Hematopoietic multipotent progenitor cell (in vitro differentiated cells): ENCODE data around the gene KRTAP4-16. TPM values are rescaled to one million over a fixed set of nuclear protein-coding genes. Genes with fewer than 3 reads are reported as not detected.
"Not testable (repeated sequence)": the region's sequence is repeated elsewhere in the genome, so short reads cannot be mapped to it uniquely, and the experiment has no call there.

ENCODE experiments used
- DNase-seq, 3 donors: peaks; one replicate each; pipeline ENCODE4 v3.0.0-alpha.2; 2011 to 2015; ENCODE audit warnings: low read depth in 2 of 3, low spot score in 2 of 3
- total RNA-seq: library from RNA; depleted of rRNA; stranded (reverse); fragments of >200 nt; gene quantifications from one replicate; pipeline ENCODE4 v1.2.3, GENCODE V29; 2012

KRTAP4-16 gene
- total RNA-seq, 1 donor, result not detected

DNA sequence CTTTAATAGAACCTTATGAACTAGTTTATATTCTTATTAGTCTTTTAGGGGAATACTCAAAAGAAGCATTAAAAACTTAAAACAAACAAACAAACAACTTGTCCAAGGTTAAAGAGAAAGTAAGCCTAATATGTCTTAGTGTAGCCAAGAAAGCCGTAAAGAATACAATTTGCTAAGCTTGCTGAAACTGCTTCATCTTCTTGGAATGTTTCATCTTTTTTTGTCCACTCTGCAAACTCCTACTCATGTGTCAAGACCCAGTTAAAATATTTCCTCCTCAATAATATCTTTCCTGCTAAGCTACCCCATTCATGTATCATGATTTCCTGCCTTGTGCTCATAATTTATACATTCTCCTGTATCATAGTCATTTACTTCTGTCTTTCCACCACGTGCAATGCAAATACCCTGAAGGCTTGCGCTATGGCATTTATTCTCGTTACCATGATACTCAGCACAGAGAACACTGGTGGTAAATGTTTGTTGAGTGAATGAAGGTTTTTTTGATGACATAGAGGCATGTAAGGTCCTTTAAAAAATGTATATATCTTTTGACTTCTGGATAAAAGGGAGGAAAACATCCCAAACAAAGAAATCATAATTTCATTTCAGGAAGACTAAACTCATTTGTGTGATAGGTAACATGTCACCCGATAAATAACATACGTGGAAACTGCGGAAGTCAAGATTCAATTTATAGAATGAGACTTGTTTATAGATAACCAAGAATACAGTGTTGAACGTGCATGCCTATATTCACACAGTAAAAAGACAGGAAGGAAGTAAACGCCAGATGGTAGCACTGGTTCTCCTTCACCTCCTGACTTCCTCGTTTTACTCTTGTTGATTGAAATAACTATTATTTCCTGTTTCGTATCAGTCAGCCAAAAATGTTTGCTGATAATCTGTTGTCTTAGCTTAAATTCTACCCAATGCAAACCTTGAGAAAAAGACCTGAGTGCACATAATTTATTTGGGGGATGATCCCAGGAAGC lies 18.0 kb upstream of the KRTAP4-16 start:
- peak in 2 of 3 donors; percentile 27 to 75 for DNase-seq

DNA sequence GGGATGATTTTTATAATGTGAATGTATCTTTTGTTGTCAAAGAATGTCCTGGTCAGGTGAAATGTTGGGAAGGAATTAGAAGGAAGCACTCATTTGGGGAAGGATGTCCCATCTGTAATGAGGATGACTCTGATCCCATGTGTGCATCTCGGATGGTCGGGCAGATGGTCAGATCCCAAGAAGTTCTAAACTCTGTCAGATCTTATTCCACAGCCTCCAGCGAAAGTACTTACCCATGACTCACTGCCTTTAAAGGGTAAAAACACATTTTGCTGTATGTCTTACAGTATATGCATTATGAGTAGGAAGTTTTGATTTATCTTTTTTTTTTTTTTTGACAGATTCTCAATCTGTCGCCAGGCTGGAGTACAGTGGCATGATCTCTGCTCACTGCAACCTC lies 16.7 kb upstream of the KRTAP4-16 start:
- DNase-seq, result no peak

DNA sequence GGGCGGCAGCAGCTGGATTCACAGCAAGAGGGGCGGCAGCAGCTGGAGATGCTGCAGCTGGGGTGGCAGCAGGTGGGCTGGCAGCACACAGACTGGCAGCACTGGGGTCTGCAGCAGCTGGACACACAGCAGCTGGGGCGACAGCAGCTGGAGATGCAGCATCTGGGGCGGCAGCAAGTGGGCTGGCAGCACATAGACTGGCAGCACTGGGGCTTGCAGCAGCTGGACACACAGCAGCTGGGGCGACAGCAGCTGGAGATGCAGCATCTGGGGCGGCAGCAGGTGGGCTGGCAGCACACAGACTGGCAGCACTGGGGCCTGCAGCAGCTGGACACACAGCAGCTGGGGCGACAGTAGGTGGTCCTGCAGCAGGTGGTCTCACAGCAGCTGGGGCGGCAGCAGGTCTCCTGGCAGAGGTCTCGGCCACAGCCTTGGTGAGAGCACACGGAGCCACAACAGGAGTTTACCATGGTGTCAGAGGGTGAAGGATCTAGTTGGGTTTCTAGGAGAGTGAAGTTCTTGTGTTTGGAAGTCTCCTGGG lies 15.9 kb upstream of the KRTAP4-16 start, which contains the start of gene KRTAP4-11:
Gene KRTAP4-11 (minus strand): TSS at position 528 of the 541 bp plus-strand sequence. CDS start 58 bp downstream, at position 470.
- not testable (repeated sequence) for DNase-seq

DNA sequence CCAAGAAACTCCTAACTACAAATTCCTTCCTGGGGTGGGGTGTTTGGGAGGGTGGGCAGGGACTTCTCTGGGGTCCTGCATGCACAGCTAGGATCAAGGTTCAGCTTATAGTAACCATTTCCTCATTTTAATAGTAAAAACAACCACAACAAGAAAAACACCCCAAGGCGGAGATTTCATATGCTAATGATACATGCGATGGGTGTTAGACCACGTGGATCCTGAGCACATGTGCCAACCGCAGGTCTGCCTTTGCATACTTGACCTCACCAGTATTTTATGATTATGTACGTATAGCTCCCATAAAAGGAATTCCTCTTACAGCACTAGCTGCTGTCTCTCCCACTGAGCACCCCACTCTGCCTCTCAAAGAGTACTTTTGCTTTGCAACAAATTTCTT lies 14.3 kb upstream of the KRTAP4-16 start:
- peak in 1 of 3 donors; percentile 28 for DNase-seq

DNA sequence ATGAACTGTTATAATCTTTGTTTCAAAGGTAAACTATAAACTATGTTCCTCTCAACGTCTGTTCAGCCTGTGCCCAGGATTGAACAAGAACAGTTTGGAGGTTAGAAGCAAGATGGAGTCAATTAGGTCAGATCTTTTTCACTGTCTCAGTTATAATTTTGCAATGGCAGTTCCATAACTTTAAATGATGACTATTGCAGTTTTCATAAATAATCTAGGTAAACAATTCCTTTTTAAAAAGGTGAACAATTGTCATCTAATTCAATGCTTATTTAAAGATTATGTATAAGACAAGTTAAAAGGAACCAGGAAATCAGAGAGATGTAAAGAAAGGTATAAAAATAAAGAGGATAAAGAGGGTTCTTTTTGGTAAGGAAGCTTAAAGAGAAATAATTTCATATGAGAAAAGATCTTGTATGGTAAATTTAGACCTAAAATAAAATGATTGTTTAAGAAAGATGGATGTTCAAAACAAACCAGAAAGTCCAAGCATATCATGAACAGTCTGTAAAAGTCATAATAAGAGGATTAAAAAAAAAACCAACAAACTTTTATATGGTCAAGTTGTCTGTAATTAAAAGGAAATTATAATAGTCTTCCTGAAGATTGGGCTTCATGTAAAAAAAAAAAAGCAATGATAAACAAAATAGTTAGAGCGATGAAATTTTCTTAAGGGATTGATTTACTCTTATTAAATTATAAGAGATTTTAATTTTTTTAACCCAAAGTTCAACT lies 9.3 kb upstream of the KRTAP4-16 start:
- DNase-seq, result no peak

DNA sequence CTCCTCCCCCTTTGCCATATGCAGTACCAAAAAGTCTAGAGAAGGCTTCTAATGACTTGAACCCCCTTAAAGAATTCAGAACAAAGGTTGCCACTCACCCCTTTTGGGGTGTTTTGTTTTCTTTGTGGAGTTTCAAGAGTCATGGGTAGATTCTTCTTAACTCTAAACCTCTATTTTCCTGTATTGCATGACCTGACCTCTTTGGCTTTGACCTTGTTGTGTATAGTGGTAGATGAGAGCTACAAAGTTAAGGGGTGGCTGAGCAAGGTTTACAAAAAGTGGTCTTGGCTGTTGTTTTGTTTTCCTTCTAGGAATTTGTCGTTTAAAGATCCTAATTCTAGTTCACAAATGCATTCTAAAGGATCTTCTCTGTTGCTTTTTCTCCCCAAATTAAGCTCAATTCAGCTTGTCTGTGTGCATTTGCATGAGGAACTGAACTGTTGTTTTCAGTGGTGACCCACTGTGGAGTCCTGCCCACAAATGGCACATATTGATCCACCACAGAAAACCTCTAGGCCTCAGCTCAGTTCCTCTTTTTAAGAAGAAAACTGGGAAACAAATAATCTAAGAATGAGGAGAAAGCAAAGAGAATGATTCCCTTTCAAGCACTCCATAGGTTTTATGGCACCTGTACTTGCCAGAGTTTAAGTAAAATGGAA lies 6.8 kb upstream of the KRTAP4-16 start:
- DNase-seq, result not testable (repeated sequence)

DNA sequence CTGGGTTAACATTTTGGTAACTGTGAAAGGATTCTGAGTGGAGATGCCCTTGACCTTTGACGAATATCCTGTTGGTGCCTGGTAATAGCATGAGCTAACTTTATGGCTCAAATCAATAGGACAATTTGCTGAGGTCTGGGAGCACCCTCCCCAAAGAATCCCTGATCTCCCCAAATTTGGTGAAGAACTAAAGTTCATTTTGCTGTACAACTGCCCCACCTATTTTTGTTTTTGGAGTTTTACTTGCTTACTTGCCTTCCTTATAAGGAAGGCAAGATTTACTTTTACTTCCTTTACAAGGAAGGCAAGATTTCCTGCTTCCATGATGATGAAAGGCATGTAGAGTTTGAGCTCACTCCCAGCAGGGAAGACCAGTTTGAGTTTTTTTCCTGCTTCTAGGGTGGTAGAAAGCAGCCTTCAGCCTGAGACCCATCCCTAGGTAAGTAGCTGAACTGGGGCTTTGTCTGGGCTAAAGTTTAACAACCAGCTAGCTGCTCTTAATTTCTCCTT lies 6.0 kb upstream of the KRTAP4-16 start:
- no peak for DNase-seq

DNA sequence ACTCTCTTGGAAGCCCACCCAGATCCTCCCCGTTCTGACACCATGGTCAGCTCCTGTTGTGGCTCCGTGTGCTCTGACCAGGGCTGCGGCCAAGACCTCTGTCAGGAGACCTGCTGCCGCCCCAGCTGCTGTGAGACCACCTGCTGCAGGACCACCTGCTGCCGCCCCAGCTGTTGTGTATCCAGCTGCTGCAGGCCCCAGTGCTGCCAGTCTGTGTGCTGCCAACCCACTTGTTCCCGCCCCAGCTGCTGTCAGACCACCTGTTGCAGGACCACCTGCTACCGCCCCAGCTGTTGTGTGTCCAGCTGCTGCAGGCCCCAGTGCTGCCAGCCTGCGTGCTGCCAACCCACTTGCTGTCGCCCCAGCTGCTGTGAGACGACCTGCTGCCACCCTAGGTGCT lies 3.3 kb upstream of the KRTAP4-16 start, which contains the start of gene KRTAP4-9:
Gene KRTAP4-9 (plus strand): TSS at position 43 of the 400 bp plus-strand sequence. CDS start 0 bp downstream, at position 43.
- not testable (repeated sequence) for DNase-seq

DNA sequence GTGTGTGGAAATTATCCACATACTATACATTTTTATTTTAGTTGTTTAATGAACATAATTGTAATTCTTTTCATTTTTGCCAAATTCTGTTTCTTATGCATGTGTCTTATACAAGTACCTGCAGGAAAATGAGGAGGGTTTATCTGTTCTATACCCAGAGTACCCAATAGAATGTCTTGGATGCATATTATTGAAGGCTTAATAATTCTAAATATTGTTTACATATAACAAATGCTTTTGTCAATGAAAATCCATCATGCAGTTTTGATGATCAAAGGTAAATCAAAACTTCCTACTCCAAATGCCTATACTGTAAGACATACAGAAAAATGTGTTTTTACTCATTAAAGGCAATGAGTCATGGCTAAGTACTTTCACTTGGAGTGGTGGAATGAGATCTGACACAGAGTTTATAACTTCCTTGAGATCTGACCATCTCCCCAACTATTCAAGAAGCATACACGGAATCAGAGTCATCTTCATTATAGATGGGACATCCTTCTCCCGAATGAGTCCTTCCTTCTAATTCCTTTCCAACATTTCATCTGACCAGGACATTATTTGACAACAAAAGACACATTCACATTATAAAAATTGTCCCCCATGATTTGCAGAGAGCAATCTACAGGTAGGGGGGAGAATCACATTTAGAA lies 2.5 kb upstream of the KRTAP4-16 start:
- DNase-seq, result not testable (repeated sequence)

DNA sequence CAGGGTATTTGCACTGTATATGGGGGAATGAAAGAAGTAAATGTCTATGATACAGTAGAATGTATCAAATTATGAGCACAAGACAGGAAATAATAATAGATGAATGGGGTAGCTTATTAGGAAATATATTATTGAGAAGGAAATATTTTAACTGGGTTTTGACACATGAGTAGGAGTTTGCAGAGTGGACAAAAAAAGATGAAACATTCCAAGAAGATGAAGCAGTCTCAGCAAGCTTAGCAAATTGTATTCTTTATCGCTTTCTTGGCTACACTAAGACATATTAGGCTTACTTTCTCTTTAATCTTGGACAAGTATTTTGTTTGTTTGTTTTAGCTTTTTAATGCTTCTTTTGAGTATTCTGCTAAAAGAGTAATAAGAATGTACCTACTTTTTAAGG lies 1.9 kb upstream of the KRTAP4-16 start:
- no peak for DNase-seq

DNA sequence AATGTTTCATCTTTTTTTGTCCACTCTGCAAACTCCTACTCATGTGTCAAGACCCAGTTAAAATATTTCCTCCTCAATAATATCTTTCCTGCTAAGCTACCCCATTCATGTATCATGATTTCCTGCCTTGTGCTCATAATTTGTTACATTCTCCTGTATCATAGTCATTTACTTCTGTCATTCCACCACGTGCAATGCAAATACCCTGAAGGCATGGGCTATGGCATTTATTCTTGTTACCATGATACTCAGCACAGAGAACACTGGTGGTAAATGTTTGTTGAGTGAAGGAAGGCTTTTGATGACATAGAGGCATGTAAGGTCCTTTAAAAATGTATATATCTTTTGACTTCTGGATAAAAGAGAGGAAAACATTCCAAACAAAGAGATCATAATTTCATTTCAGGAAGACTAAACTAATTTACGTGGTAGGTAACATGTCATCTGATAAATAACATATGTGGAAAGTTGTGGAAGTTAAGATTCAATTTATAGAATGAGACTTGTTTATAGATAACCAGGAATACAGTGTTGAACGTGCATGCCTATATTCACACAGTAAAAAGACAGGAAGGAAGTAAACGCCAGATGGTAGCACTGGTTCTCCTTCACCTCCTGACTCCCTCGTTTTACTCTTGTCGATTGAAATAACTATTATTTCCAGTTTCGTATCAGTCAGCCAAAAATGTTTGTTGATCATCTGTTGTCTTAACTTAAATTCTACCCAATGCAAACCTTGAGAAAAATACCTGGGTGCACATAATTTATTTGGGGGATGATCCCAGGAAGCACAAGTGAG lies 2.1 kb downstream of the KRTAP4-16 start:
- peak in 1 of 3 donors; percentile 36 for DNase-seq

DNA sequence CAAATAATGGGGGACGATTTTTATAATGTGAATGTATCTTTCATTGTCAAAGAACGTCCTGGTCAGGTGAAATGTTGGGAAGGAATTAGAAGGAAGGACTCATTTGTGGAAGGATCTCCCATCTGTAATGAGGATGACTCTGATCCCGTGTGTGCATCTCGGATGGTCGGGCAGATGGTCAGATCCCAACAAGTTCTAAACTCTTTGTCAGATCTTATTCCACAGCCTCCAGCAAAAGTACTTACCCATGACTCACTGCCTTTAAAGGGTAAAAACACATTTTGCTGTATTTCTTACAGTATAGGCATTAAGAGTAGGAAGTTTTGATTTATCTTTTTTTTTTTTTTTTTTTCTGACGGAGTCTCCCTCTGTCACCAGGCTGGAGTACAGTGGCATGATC lies 3.5 kb downstream of the KRTAP4-16 start:
- DNase-seq, result no peak

DNA sequence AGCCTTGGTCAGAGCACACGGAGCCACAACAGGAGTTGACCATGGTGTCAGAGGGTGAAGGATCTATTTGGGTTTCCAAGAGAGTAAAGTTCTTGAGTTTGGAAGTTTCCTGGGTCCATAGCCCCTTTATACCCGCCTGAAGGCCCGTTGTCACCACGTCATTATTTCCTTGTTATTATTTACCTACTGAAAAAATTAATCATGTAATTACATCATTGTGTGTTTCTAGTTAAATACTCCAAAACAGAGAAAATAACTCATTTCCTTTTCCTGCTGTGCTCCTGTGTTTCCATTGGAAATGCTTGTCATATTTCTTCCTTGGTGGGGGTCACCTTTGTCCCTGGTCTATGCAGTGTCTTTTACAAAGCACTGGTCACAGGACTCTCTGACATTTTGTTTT lies 4.0 kb downstream of the KRTAP4-16 start, which contains the start of gene KRTAP4-8:
Gene KRTAP4-8 (minus strand): TSS at position 101 of the 400 bp plus-strand sequence. CDS start 58 bp downstream, at position 43.
- no peak for DNase-seq

DNA sequence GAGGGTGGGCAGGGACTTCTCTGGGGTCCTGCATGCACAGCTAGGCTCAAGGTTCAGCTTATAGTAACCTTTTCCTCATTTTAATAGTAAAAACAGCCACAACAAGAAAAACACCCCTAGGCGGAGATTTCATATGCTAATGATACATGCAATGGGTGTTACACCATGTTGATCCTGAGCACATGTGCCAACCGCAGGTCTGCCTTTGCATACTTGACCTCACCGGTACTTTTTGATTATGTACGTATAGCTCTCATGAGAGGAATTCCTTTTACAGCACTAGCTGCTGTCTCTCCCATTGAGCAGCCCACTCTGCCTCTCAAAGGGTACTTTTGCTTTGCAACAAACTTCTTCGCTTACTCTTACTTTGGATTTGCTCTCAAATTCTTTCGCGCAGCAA lies 6.0 kb downstream of the KRTAP4-16 start:
- no peak for DNase-seq

DNA sequence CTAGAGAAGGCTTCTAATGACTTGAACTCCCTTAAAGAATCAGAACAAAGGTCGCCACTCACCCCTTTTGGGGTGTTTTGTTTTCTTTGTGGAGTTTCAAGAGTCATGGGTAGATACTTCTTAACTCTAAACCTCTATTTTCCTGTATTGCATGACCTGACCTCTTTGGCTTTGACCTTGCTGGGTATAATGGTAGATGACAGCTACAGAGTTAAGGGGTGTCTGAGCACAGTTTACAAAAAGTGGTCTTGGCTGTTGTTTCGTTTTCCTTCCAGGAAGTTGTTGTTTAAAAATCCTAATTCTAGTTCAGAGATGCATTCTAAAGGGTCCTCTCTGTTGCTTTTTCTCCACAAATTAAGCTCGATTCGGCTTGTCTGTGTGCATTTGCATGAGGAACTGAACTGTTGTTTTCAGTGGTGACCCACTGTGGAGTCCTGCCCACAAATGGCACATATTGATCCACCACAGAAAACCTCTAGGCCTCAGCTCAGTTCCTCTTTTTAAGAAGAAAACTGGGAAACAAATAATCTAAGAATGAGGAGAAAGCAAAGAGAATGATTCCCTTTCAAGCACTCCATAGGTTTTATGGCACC lies 13.2 kb downstream of the KRTAP4-16 start:
- DNase-seq, result not testable (repeated sequence)

DNA sequence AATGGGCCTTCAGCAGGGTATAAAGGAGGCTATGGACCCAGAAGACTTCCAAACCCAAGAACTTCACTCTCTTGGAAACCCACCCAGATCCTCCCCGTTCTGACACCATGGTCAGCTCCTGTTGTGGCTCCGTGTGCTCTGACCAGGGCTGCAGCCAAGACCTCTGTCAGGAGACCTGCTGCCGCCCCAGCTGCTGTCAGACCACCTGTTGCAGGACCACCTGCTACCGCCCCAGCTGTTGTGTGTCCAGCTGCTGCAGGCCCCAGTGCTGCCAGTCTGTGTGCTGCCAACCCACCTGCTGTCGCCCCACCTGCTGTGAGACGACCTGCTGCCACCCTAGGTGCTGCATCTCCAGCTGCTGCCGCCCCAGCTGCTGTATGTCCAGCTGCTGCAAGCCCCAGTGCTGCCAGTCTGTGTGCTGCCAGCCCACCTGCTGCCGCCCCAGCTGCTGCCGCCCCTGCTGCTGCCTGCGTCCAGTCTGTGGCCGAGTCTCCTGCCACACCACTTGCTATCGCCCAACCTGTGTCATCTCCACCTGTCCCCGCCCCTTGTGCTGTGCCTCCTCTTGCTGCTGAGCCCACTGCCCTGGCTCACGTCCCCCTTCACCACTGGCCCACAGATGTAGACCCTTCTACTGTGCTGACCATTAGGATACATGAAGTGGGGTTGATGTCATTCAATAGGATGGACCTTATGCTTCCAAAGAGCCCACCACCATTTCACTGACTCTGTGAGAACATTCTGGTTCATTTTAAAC lies 17.7 kb downstream of the KRTAP4-16 start, which contains the start of gene KRTAP4-7:
Gene KRTAP4-7 (plus strand): TSS at position 51 of the 757 bp plus-strand sequence. CDS start 57 bp downstream, at position 108.
- DNase-seq, result not testable (repeated sequence)

DNA sequence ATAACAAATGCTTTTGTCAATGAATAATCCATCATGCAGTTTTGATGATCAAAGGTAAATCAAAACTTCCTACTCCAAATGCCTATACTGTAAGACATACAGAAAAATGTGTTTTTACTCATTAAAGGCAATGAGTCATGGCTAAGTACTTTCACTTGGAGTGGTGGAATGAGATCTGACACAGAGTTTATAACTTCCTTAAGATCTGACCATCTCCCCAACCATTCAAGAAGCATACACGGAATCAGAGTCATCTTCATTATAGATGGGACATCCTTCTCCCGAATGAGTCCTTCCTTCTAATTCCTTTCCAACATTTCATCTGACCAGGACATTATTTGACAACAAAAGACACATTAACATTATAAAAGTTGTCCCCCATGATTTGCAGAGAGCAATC lies 18.6 kb downstream of the KRTAP4-16 start:
- DNase-seq, result not testable (repeated sequence)
